Ovary (tissue), 3 donors: ENCODE results near the gene EFNA3.

Experiments used
- POLR2A ChIP-seq: fragments of 450-650 bp; IDR thresholded peaks from one replicate; pipeline ENCODE4 v1.6.1; 2017; ENCODE audit warnings: antibody characterized with exemption, mild to moderate bottlenecking, moderate library complexity
- TF ChIP-seq, protein P1 (sequence below), 3 donors: fragments of 450-650 bp in 2 of 3; fragments of 200-600 bp in 1 of 3; IDR thresholded peaks; one replicate each; pipeline versions ENCODE4 v1.5.1 to v1.8.0; 2016 to 2022; ENCODE audit warnings: antibody characterized with exemption in 3 of 3, mild to moderate bottlenecking in 1 of 3
- donor health status: DM: no; HTN: no; CAD: no.

DNA sequence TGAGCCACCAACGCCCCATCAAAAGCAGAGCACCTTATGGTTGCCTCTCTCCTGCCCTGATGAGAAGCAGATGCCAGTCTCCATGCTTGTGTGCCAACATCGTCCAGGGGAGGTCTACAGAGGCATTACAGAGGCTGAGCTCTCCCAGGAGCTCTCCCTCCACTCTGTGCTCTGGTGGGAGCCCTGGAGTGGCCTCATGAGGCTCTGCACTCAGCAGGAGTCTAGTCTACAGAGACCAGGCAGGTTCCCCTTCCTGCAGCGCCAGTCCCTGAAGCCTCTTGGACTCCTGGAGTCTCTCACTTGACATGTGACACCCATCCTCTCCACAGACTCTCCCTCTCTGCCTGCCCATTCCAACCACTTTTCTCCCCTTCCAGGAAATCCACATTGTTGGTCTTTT lies 41.6 kb upstream of the EFNA3 start:
- TF ChIP-seq, protein P1, sequence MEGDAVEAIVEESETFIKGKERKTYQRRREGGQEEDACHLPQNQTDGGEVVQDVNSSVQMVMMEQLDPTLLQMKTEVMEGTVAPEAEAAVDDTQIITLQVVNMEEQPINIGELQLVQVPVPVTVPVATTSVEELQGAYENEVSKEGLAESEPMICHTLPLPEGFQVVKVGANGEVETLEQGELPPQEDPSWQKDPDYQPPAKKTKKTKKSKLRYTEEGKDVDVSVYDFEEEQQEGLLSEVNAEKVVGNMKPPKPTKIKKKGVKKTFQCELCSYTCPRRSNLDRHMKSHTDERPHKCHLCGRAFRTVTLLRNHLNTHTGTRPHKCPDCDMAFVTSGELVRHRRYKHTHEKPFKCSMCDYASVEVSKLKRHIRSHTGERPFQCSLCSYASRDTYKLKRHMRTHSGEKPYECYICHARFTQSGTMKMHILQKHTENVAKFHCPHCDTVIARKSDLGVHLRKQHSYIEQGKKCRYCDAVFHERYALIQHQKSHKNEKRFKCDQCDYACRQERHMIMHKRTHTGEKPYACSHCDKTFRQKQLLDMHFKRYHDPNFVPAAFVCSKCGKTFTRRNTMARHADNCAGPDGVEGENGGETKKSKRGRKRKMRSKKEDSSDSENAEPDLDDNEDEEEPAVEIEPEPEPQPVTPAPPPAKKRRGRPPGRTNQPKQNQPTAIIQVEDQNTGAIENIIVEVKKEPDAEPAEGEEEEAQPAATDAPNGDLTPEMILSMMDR (IDR thresholded peaks at IDR 0.05) = no peak
- no peak for TF ChIP-seq POLR2A
